ENCODE measurements around the gene AGPAT2. TPM values are rescaled to one million over a fixed set of nuclear protein-coding genes. Genes with fewer than 3 reads are reported as not detected.

The AGPAT2 gene
- total and polyA plus RNA-seq, 2 of the 4 experiments (the other 2 are of a cell fraction): 16.1 to 39.5 TPM

DNA sequence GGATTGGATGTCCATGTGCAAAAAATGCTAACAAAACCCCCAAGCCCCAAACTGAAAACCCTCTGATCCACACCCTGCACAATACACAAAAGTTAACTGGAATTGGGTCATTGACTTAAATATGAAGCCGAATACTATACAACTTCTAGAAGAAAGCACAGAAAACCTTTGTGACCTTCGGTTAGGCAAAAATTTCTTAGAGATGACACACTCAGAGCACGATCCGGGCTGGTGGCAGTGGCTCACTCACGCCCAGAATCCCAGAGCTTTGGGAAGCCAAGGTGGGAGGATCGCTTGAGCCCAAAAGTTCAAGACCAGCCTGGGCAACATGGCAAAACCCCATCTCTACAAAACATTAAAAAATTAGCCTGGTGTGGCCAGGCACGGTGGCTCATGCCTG is 23.3 kb upstream of the AGPAT2 start:
- no peak overlapping the region for H2AK5ac ChIP-seq (ENCODE audit: low read depth, low read length)
- H3K9ac ChIP-seq (ENCODE audit: low read depth, low read length): no peak overlapping the region
- H3K9me1 ChIP-seq (ENCODE audit: insufficient read depth, low read length): no peaks in the 10 kb centered on the region
- H2BK20ac ChIP-seq (ENCODE audit: low read depth, low read length): no peak overlapping the region
- no peak overlapping the region for H4K8ac ChIP-seq (ENCODE audit: low read depth in 2 of 2, low read length in 2 of 2)
- H3K14ac ChIP-seq (replicated peaks; ENCODE audit: low read depth, low read length): 0 out of 2 replicates have a peak overlapping the region, but pooled peaks have one; percentile 32
- H3K4me2 ChIP-seq (ENCODE audit: low read depth, low read length): no peak overlapping the region
- H2BK120ac ChIP-seq (ENCODE audit: low read depth, low read length): no peak overlapping the region
- no TSS peak for BruUV-seq (replicated peaks)
- no peak overlapping the region for H4K91ac ChIP-seq (ENCODE audit: insufficient read depth, low read depth, low read length)
- ChIA-PET POLR2A (ENCODE audit: unreplicated experiment) (no interaction called here), CTCF (interaction anchor here (0.7 kb wide), 1 partner anchor 267 kb away, joined by 8 read pairs; no protein-coding TSS in a partner anchor)
- H3K27ac ChIP-seq (ENCODE audit: insufficient read depth, low read length): no peak overlapping the region
- dilution Hi-C loops (cut with HindIII; ENCODE audit: low sequenced_read_pairs, unreplicated experiment): no loop called here
- TF ChIP-seq RFX5 (IDR thresholded peaks at IDR 0.05; ENCODE audit: low read depth, low read length): no peak
- no peak for TF ChIP-seq POLR2A (IDR thresholded peaks at IDR 0.05; ENCODE audit: low read depth, low read length)
- TF ChIP-seq MAZ (IDR thresholded peaks at IDR 0.05; ENCODE audit: borderline replicate concordance, low read depth, low read length): no peak
- no peak for TF ChIP-seq CTCF (conservative IDR thresholded peaks at IDR 0.05; ENCODE audit: low read depth, low read length)
- TF ChIP-seq, protein P1, sequence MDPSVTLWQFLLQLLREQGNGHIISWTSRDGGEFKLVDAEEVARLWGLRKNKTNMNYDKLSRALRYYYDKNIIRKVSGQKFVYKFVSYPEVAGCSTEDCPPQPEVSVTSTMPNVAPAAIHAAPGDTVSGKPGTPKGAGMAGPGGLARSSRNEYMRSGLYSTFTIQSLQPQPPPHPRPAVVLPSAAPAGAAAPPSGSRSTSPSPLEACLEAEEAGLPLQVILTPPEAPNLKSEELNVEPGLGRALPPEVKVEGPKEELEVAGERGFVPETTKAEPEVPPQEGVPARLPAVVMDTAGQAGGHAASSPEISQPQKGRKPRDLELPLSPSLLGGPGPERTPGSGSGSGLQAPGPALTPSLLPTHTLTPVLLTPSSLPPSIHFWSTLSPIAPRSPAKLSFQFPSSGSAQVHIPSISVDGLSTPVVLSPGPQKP (IDR thresholded peaks at IDR 0.05; ENCODE audit: borderline replicate concordance, low read depth, low read length): no peak
- no peak for TF ChIP-seq BHLHE40 (IDR thresholded peaks at IDR 0.05; ENCODE audit: low read depth, low read length)
- no peak for TF ChIP-seq CEBPB (IDR thresholded peaks at IDR 0.05; ENCODE audit: low read depth, low read length)
- no peak for TF ChIP-seq FOS (IDR thresholded peaks at IDR 0.05; ENCODE audit: low read depth, low read length)
- no peak for TF ChIP-seq USF2 (IDR thresholded peaks at IDR 0.05; ENCODE audit: low read depth, low read length)
- no peak for TF ChIP-seq MXI1 (IDR thresholded peaks at IDR 0.05; ENCODE audit: borderline replicate concordance, low read depth, low read length)
- TF ChIP-seq RAD21 (IDR thresholded peaks at IDR 0.05; ENCODE audit: low read length): no peak
- TF ChIP-seq MAFK (IDR thresholded peaks at IDR 0.05; ENCODE audit: low read depth, low read length): no peak
- intact Hi-C loops (cut with micrococcal nuclease): no loop called here
- H2BK5ac ChIP-seq (ENCODE audit: low read depth, low read length, poor library complexity, severe bottlenecking): no peak overlapping the region
- H3K4ac ChIP-seq (ENCODE audit: low read depth, low read length): no peak overlapping the region
- H3K23ac ChIP-seq (ENCODE audit: low read depth, low read length): no peak overlapping the region
- H3K4me1 ChIP-seq (ENCODE audit: control insufficient read depth, insufficient read depth, low read length): peaks cover 1% of the 10 kb centered on the region; the same call in 1 of the 2 replicates
- no peak overlapping the region for H3K56ac ChIP-seq (ENCODE audit: extremely low read depth, insufficient read depth, low read length)
- H4K5ac ChIP-seq (ENCODE audit: low read depth, low read length): no peak overlapping the region
- DNase-seq: peak; percentile 28
- peaks cover 17% of the 10 kb centered on the region for H3K27me3 ChIP-seq (ENCODE audit: control insufficient read depth, insufficient read depth, low read length)
- no peak overlapping the region for H3K4me3 ChIP-seq (ENCODE audit: insufficient read depth, low read depth, low read length)
- H4K20me1 ChIP-seq (ENCODE audit: insufficient read depth, low read length): no peaks in the 10 kb centered on the region
- H3K18ac ChIP-seq (ENCODE audit: low read depth, low read length): no peak overlapping the region
- H3K79me1 ChIP-seq (ENCODE audit: low read depth in 1 of 2, low read length in 2 of 2): no peaks in the 10 kb centered on the region
- H3K36me3 ChIP-seq (ENCODE audit: control insufficient read depth, insufficient read depth, low read length): no peaks in the 10 kb centered on the region
- WGBS, 2 experiments (ENCODE audit: extremely low coverage in 2 of 2, insufficient read length in 1 of 2): 20% methylated on average over 2 of the region's 7 CpGs; no CpG with 5 or more reads in 1 of the 2 experiments
- in situ Hi-C loops (cut with MboI; ENCODE audit: low sequenced_read_pairs): no loop called here
- ATAC-seq (ENCODE audit: low read depth): no peak
- H3K9me3 ChIP-seq (ENCODE audit: control insufficient read depth, insufficient read depth, low read length): no peaks in the 10 kb centered on the region
- H2BK15ac ChIP-seq (ENCODE audit: low read depth, low read length): no peak overlapping the region
- H2AK9ac ChIP-seq (replicated peaks; ENCODE audit: low read depth, low read length, poor library complexity): no peak overlapping the region
- no peak overlapping the region for H2AFZ ChIP-seq (replicated peaks; ENCODE audit: low read length, poor library complexity)

All from IMR-90 (cell line).